Superior temporal gyrus (tissue), 1 donor: ENCODE results near the gene SLC28A3.

Experiments
- DNase-seq: peaks from one replicate; pipeline ENCODE4 v3.0.0-alpha.2; 2016; ENCODE audit errors: extremely low spot score

SLC28A3 gene

GRCh38 chr9:84297162-84297821, 43.3 kb downstream of the SLC28A3 start:
- DNase-seq, result no peak

GRCh38 chr9:84296146-84296843, 44.3 kb downstream of the SLC28A3 start:
- no peak for DNase-seq

- DNase-seq, result no peak
These were observed 46.2 kb downstream of the SLC28A3 start for GRCh38 chr9:84294241-84294950.

- DNase-seq, result no peak
These were observed 47.4 kb downstream of the SLC28A3 start for GRCh38 chr9:84293001-84293798.

GRCh38 chr9:84285381-84285780, 55.2 kb downstream of the SLC28A3 start:
- no peak for DNase-seq

- DNase-seq, result peak; percentile 53
These were observed 56.6 kb downstream of the SLC28A3 start for GRCh38 chr9:84283946-84284345.

- DNase-seq, result no peak
These were observed 62.4 kb downstream of the SLC28A3 start for GRCh38 chr9:84278130-84278529.

- DNase-seq, result no peak
These were observed 62.9 kb downstream of the SLC28A3 start for GRCh38 chr9:84277646-84278045.

GRCh38 chr9:84276741-84277140, 63.8 kb downstream of the SLC28A3 start:
- DNase-seq, result no peak

- peak; percentile 67 for DNase-seq
These were observed 68.5 kb downstream of the SLC28A3 start for GRCh38 chr9:84271921-84272556.

GRCh38 chr9:84271531-84271900, 69.0 kb downstream of the SLC28A3 start:
- DNase-seq, result peak; percentile 80

GRCh38 chr9:84270847-84271530, 69.6 kb downstream of the SLC28A3 start:
- DNase-seq, result no peak

- DNase-seq, result no peak
These were observed 74.4 kb downstream of the SLC28A3 start for GRCh38 chr9:84266087-84266561.

GRCh38 chr9:84264307-84265029, 76.1 kb downstream of the SLC28A3 start:
- no peak for DNase-seq

GRCh38 chr9:84261070-84261746, 79.3 kb downstream of the SLC28A3 start:
- DNase-seq, result peak; percentile 91

GRCh38 chr9:84258371-84258770, 82.2 kb downstream of the SLC28A3 start:
- no peak for DNase-seq

GRCh38 chr9:84255696-84256095, 84.9 kb downstream of the SLC28A3 start:
- DNase-seq, result no peak

- no peak for DNase-seq
These were observed 85.6 kb downstream of the SLC28A3 start for GRCh38 chr9:84254972-84255371.

GRCh38 chr9:84251921-84252320, 88.6 kb downstream of the SLC28A3 start:
- DNase-seq, result no peak
